Activated T-helper 17 cell treated with anti-CD3 and anti-CD28 coated beads, Interleukin-2, amount 50 U/mL, for 72 hours (primary cell): ENCODE measurements around the gene MSMP. TPM values are rescaled to one million over a fixed set of nuclear protein-coding genes. Genes with fewer than 3 reads are reported as not detected.

Experiments used
- ATAC-seq: fragments of 150-1000 bp; cut with Tn5 transposase; replicated peaks from 2 replicates; pipeline ENCODE4 v1.10.0; 2021; ENCODE audit warnings: mild to moderate bottlenecking, moderate library complexity
- H3K27ac Mint-ChIP-seq: one replicate; pipeline ENCODE4 v1.8.0; 2022; ENCODE audit warnings: mixed read lengths
- H3K27me3 Mint-ChIP-seq: one replicate; pipeline ENCODE4 v1.8.0; 2022; ENCODE audit warnings: mixed read lengths
- H3K36me3 Mint-ChIP-seq: one replicate; pipeline ENCODE4 v1.8.0; 2022; ENCODE audit warnings: low read depth, mild to moderate bottlenecking, mixed read lengths
- H3K4me1 Mint-ChIP-seq: one replicate; pipeline ENCODE4 v1.8.0; 2022; ENCODE audit warnings: mixed read lengths
- H3K4me3 Mint-ChIP-seq: one replicate; pipeline ENCODE4 v1.8.0; 2022; ENCODE audit warnings: mild to moderate bottlenecking, mixed read lengths
- H3K9me3 Mint-ChIP-seq: one replicate; pipeline ENCODE4 v1.8.0; 2022; ENCODE audit warnings: mixed read lengths
- total RNA-seq, 2 donors: library from RNA; stranded (reverse); gene quantifications; one replicate each; pipeline ENCODE4 v1.2.3, GENCODE V29; 2022

Gene MSMP
- total RNA-seq, 2 donors from 2014 or later: not detected

DNA sequence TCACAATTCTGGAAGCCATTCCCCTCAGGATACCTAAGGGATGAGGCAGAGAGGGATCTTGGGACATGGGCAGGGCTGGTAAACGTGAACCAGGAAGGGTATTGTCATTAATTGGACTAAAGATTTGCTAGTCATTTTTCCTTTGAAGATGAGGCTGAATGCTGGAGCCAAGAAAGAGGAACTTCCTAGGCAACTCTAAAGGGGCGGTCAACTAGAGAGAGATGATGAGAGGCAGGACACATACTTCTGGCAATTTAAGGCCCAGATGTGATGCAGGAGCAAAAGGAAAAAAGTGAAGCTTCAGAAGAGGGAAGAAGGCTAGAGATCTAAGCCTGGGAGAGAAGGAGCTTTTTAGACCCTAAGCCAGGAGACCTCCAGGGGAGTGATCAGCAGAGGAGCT, 10.6 kb downstream of the MSMP start:
- Mint-ChIP-seq H3K27me3 (no peaks in the 10 kb centered on the region), H3K36me3 (peaks cover 83% of the 10 kb centered on the region), H3K4me3 (no peak overlapping the region), H3K4me1 (peaks cover 41% of the 10 kb centered on the region), H3K9me3 (no peaks in the 10 kb centered on the region), H3K27ac (peak overlapping the region; percentile 29)
- ATAC-seq: no peak

DNA sequence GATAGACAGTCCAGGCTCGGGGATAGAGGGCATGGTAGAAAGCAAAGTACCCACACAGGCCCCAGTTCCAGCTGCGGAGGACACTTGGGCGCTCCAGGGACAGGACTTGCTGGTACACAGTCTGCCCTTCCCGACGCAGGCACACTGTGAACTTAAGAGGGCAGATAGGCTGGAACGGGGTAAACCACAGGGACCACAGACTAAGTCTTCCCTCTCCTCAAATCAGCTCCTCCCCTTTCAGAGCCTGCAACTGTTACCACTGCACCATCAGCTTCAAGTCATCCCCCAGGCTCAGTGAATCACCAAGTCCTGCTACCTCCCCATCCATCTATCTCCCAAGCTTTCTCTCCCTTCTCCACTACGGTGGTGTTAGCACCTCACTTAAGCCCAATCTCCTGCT, 12.3 kb downstream of the MSMP start:
- H3K27ac Mint-ChIP-seq: peak overlapping the region; percentile 82
- no peaks in the 10 kb centered on the region for H3K9me3 Mint-ChIP-seq
- no peak overlapping the region for H3K4me3 Mint-ChIP-seq
- no peaks in the 10 kb centered on the region for H3K27me3 Mint-ChIP-seq
- H3K4me1 Mint-ChIP-seq: peaks cover 28% of the 10 kb centered on the region
- peaks cover 91% of the 10 kb centered on the region for H3K36me3 Mint-ChIP-seq
- peak; percentile 79 for ATAC-seq

DNA sequence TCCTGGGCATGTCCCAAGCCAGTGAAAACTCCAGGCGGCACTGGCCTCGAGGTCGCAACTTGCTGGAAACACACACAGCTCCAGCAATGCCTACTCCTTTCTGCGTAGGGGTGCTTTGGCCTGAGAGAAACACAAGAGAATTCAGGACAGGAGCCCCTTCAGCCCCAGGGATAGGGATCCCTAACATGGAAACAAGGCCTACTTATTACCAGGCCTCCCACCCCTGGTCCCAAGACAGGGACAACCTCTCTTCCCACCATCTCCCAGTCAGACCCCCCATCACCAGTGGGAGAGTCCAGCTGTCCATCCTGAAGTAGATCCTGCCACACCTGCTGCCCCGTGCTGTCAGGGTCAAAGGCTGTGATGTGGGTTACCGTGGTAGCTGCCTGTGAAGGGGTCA, 13.8 kb downstream of the MSMP start:
- Mint-ChIP-seq H3K4me1 (peaks cover 16% of the 10 kb centered on the region), H3K27me3 (no peaks in the 10 kb centered on the region), H3K9me3 (no peaks in the 10 kb centered on the region), H3K36me3 (peaks cover 94% of the 10 kb centered on the region), H3K27ac (peak overlapping the region; percentile 62), H3K4me3 (no peak overlapping the region)
- no peak for ATAC-seq

DNA sequence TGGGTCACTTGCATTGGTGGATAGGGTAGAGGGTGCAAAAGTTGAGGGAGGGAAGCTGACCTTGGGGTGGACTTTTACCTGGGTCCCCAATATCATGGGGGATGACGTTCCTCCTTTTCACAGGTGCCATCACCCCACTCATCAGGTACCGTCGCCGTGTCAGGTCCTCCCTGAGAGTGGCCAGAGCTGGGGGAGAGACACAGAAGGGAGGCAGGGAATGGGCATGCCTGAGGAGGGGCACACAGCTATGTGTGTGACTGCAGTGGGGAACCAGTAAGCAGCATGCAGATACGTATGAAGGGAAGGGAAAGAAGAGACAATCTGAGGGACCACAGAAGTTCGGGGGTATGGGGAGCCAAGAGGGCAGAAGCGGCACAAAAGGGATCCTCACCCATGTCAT, 15.2 kb downstream of the MSMP start:
- ATAC-seq: no peak
- Mint-ChIP-seq H3K9me3 (no peaks in the 10 kb centered on the region), H3K4me3 (no peak overlapping the region), H3K27ac (peak overlapping the region; percentile 62), H3K36me3 (peaks cover 96% of the 10 kb centered on the region), H3K27me3 (no peaks in the 10 kb centered on the region), H3K4me1 (peaks cover 20% of the 10 kb centered on the region)

DNA sequence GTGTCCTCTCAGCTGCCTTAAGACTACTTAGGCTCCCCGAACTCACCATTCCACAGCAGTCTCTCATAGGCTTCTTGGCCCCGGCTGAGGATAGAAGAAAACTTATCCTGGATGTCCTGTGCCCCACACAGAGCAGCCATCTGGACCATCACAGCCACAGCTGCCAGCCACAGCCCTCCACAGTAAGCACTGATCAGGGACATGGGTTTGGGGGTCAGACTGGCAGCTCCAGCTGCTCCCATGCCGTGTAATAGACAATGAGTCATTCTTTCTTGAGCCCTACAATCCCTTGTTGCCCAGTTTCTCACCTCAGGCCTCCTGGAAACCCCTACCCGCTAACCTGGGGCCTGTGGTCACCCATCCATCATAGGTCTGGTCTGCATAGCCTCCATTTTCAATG, 15.9 kb downstream of the MSMP start:
- H3K27me3 Mint-ChIP-seq: no peaks in the 10 kb centered on the region
- ATAC-seq: no peak
- H3K27ac Mint-ChIP-seq: peak overlapping the region; percentile 62
- H3K4me1 Mint-ChIP-seq: peaks cover 13% of the 10 kb centered on the region
- no peak overlapping the region for H3K4me3 Mint-ChIP-seq
- peaks cover 90% of the 10 kb centered on the region for H3K36me3 Mint-ChIP-seq
- H3K9me3 Mint-ChIP-seq: no peaks in the 10 kb centered on the region

DNA sequence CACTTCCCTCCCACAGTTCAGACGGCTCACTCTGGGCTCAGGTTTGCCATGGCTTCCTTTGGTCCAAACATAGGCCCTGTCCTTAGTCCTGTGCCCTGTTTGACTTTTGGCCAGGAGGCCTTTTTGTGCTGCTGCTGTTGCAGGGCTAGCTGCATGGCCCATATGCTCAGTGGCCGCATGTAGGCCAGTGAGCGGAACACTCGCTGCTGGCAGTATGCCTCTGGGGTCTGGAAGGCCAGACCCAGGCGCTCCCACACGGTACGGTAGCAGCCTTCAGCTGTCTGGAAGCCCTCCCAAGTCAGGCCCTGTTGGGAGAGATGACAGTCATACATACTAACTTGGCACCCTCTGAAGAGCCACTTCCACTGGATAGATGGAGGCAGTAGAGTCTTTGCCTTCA, 16.9 kb downstream of the MSMP start:
- Mint-ChIP-seq H3K4me3 (no peak overlapping the region), H3K27ac (no peak overlapping the region), H3K36me3 (peaks cover 80% of the 10 kb centered on the region), H3K4me1 (peaks cover 10% of the 10 kb centered on the region), H3K27me3 (no peaks in the 10 kb centered on the region), H3K9me3 (no peaks in the 10 kb centered on the region)
- ATAC-seq: no peak

DNA sequence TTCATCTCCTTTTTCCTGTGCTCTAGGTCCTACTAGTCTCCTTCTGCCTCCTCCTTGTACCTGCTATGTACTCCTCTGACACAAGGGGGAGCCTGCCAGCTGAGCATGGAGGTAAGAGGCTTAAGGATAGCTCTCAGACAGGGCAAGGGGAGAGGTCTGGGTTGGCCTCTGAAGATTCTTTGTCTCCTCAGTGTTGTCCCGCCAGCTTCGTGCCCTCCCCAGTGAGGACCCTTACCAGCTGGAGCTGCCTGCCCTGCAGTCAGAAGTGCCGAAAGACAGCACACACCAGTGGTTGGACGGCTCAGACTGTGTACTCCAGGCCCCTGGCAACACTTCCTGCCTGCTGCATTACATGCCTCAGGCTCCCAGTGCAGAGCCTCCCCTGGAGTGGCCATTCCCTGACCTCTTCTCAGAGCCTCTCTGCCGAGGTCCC, 17.9 kb downstream of the MSMP start:
- Mint-ChIP-seq H3K27ac (no peak overlapping the region), H3K4me3 (no peak overlapping the region), H3K9me3 (no peaks in the 10 kb centered on the region), H3K36me3 (peaks cover 71% of the 10 kb centered on the region), H3K4me1 (peaks cover 4% of the 10 kb centered on the region), H3K27me3 (no peaks in the 10 kb centered on the region)
- ATAC-seq: no peak

DNA sequence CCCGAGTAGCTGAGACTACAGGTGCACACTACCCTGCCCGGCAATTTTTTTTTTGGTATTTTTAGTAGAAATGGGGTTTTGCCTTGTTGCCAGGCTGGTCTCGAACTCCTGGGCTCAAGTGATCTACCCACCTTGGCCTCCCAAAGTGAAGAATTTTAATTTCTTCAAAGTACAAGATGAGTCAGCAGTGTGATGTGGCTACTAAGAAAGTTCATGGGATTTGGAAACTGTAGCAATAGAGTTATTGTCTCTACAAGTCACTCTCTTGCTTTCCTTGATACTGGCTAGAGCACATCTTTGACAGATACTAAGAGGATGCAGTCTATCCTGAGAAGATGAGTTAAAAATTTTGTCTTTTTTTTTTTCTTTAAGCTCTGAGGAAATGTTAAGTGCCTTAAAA, 20.0 kb downstream of the MSMP start:
- H3K9me3 Mint-ChIP-seq: no peaks in the 10 kb centered on the region
- no peak for ATAC-seq
- H3K4me1 Mint-ChIP-seq: peaks cover 4% of the 10 kb centered on the region
- H3K4me3 Mint-ChIP-seq: no peak overlapping the region
- H3K36me3 Mint-ChIP-seq: peaks cover 53% of the 10 kb centered on the region
- H3K27ac Mint-ChIP-seq: no peak overlapping the region
- no peaks in the 10 kb centered on the region for H3K27me3 Mint-ChIP-seq

DNA sequence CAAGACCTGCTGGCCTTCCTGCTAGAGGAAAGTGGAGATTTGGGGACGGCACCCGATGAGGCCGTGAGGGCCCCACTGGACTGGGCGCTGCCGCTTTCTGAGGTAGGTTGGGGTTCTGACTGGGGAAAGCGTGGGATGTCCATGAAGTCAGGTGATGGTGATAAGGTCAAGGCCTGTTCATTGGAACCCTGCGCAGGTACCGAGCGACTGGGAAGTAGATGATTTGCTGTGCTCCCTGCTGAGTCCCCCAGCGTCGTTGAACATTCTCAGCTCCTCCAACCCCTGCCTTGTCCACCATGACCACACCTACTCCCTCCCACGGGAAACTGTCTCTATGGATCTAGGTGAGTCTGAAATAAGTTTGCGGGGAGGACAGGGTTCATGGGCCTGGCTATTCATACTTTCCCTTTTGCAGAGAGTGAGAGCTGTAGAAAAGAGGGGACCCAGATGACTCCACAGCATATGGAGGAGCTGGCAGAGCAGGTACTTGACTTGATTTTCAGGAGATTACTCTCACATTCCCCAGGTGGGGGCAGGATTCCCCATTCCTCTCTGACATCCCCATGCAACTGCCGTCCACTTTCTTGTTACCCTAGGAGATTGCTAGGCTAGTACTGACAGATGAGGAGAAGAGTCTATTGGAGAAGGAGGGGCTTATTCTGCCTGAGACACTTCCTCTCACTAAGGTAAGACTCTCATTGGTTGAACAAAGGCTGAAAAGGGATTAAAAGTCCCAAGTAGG, 21.1 kb downstream of the MSMP start:
- no peak overlapping the region for H3K27ac Mint-ChIP-seq
- H3K4me1 Mint-ChIP-seq: peaks cover 4% of the 10 kb centered on the region
- H3K4me3 Mint-ChIP-seq: no peak overlapping the region
- no peaks in the 10 kb centered on the region for H3K9me3 Mint-ChIP-seq
- no peaks in the 10 kb centered on the region for H3K27me3 Mint-ChIP-seq
- peaks cover 42% of the 10 kb centered on the region for H3K36me3 Mint-ChIP-seq
- peak; percentile 31 for ATAC-seq

DNA sequence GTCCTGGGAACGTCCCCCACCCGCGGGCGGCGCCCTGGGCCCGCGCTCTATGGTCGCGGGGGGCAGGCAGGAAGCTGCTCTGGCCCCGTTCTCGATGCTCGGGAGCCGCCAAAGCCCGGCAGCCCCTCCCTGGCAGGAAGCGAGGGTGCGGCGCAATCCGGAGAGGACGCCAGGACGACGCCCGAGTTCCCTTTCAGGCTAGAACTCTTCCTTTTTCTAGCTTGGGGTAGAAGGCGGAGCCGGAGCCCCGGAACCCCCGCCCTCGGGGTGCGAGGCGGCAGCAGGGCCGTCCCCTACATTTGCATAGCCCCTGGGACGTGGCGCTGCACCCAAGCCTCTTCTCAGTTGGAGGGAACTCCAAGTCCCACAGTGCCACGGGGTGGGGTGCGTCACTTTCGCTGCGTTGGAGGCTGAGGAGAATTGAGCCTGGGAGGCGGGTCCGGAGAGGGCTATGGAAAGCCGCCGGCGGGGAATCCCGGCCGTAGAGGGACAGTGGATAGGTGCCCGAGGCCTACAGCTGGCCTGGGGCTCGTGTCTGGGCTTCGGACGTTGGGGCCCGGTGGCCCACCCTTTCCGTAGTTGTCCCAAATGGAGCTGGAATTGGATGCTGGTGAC, 21.8 kb downstream of the MSMP start, which contains the start of the genes CREB3 and TLN1:
Gene CREB3 (plus strand): TSS at position 482 of the 615 bp plus-strand sequence. CDS start 107 bp downstream, at position 589.
Gene TLN1 (minus strand): TSS at position 11 of the 615 bp plus-strand sequence. CDS start 6,501 bp downstream, outside the sequence.
- H3K9me3 Mint-ChIP-seq: no peaks in the 10 kb centered on the region
- H3K36me3 Mint-ChIP-seq: peaks cover 35% of the 10 kb centered on the region
- peaks cover 4% of the 10 kb centered on the region for H3K4me1 Mint-ChIP-seq
- ATAC-seq: peak; percentile 84
- no peaks in the 10 kb centered on the region for H3K27me3 Mint-ChIP-seq
- no peak within 1 kb of the TSS for H3K27ac Mint-ChIP-seq
- H3K4me3 Mint-ChIP-seq: no peak within 1 kb of the TSS

DNA sequence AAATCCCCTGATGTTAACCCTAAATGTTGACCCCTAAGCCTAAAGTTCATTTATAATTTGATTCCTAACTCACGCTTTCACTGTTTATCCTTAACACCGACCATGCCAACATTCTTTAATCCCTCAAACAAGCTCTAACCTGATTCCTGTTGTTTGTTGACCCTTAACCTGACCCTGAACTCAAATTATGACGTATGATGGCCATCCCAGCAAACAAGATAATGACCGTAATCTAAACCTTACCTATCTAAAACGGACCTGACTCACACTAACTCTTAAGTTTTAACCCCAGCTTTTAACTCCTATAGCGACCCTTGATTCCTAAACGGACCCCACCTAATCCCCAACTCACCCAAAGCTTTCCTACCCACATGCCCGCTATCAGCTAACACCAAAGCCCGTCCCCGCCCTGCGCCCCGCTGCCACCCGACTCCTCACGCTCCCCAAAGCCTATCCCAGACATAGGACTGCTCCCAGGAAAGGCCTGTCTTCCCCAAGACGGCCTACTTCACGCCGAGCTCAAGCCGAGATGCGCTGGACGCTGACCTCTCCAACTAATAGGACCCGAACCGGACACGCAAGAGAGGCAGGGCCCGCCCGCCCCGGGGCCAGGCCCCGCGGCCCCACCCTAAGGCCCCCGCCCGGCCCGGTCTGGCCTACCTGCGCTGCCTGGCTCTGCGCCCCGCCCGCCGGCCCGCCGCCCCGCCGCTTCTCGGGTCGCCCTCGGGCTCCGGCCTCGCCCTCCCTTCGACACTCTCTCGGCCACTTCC, 22.5 kb downstream of the MSMP start:
- ATAC-seq: no peak
- no peak overlapping the region for H3K4me3 Mint-ChIP-seq
- H3K36me3 Mint-ChIP-seq: peaks cover 28% of the 10 kb centered on the region
- H3K27me3 Mint-ChIP-seq: no peaks in the 10 kb centered on the region
- H3K9me3 Mint-ChIP-seq: no peaks in the 10 kb centered on the region
- no peak overlapping the region for H3K27ac Mint-ChIP-seq
- H3K4me1 Mint-ChIP-seq: peaks cover 9% of the 10 kb centered on the region

DNA sequence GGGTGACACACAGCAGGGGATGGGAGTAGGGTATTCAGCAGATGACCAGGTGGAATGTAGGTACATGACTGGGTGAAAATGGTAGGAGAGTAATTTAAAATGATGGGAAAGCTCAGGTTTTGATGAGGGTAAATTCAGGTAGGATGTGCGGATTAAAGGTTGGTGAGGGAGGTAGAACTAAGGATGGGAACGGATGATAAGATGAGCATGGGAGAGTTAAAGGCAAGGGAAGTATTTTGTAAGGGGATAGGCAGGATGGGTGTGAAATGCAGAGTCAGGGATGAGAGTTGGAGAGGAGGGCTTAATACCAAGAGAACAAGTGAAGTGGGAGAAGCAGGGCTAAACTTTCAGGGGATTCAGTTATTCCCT, 23.6 kb downstream of the MSMP start:
- ATAC-seq: no peak
- peaks cover 13% of the 10 kb centered on the region for H3K4me1 Mint-ChIP-seq
- no peak overlapping the region for H3K27ac Mint-ChIP-seq
- no peak overlapping the region for H3K4me3 Mint-ChIP-seq
- peaks cover 17% of the 10 kb centered on the region for H3K36me3 Mint-ChIP-seq
- no peaks in the 10 kb centered on the region for H3K9me3 Mint-ChIP-seq
- H3K27me3 Mint-ChIP-seq: no peaks in the 10 kb centered on the region

DNA sequence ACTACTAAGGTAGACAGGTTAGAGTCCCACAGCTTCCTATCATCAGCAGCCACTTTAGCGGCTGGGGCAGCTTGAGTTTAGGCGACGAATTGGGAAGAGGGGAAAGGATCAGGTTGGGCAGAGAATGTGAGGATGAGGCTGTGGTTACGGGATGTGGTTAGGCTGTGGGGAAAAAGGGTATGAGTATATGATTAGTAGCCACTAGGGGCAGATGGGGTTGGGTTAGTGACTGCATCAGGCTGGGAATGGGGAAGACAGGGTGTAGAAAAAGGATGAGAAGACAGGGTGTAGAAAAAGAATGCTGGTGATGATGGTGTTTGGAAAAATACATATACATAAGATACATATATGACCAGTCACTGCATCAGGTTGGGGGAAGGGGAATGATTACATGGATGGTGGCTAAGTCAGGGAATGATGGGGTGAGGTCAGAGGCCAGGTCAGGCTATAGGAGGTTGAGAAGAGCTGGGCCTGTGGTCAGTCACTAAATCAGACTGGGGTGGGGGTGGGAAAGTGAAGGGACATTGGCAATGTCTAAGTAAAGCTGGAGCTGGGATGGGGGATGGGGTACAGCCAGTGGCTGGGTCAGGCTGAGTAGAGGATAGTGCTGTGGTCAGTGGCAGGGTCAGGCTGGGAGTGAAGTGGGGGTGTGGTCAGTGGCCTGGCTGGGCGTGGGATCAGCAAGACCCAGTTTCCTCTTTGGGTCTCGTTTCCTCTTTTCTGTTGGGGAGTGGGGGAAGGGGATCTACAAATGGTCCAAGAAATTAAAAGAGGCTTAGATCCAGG, 24.2 kb downstream of the MSMP start:
- no peak overlapping the region for H3K27ac Mint-ChIP-seq

DNA sequence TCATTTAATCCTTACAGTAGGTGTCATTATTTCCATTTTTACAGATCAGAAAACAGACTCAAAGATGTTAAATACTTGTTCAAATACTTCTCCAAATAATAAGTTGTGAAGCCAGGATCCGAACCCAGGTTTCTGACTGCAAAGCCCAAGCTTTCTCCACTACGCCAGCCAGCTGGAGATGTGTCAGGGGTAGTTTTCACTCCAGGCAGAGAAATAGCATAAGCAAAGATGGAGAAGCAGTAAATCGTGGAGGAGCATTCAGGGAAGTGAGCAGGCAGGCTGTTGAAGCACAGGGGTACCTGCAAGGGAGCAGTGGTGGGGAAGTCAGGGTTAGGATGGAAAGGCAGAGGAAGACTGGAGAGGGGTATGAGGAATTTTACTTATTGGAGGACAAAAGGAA, 25.0 kb downstream of the MSMP start:
- peaks cover 4% of the 10 kb centered on the region for H3K36me3 Mint-ChIP-seq
- H3K27ac Mint-ChIP-seq: no peak overlapping the region
- H3K4me1 Mint-ChIP-seq: peaks cover 14% of the 10 kb centered on the region
- H3K9me3 Mint-ChIP-seq: no peaks in the 10 kb centered on the region
- no peak for ATAC-seq
- no peak overlapping the region for H3K4me3 Mint-ChIP-seq
- no peaks in the 10 kb centered on the region for H3K27me3 Mint-ChIP-seq

More for the DNA sequence above, 24.2 kb downstream of the MSMP start:
- no peak overlapping the region for H3K4me3 Mint-ChIP-seq
- peak; percentile 5 for ATAC-seq
- H3K9me3 Mint-ChIP-seq: no peaks in the 10 kb centered on the region
- no peaks in the 10 kb centered on the region for H3K27me3 Mint-ChIP-seq
- peaks cover 13% of the 10 kb centered on the region for H3K4me1 Mint-ChIP-seq
- H3K36me3 Mint-ChIP-seq: peaks cover 11% of the 10 kb centered on the region
